Endothelial cell of umbilical vein (primary cell): ENCODE results near the gene BANF2. TPM values are rescaled to one million over a fixed set of nuclear protein-coding genes. Genes with fewer than 3 reads are reported as not detected.
A peak's percentile ranks its signal among the peaks of the same experiment; 100 is the strongest.

Experiments
- BruUV-seq: library from RNA; stranded (reverse); fragments of 400-500 nt; replicated peaks from 2 replicates; lab custom pipeline; 2021; lab: Mats Ljungman, UMichigan
- CTCF ChIA-PET: fragments of 300-600, 350-600 bp; sonication (Branson Sonifier 250); formaldehyde crosslinking; loops from one replicate; lab custom pipeline; 2021; ENCODE audit warnings: antibody characterized with exemption, inconsistent platforms; lab: Charles Lee
- POLR2A ChIA-PET: fragments of 300-600, 350-600 bp; sonication (Branson Sonifier 250); formaldehyde crosslinking; loops from one replicate; lab custom pipeline; 2021; ENCODE audit warnings: antibody characterized with exemption, inconsistent platforms; lab: Charles Lee
- DNase-seq: peaks from one replicate; pipeline ENCODE4 v3.0.0-alpha.2; 2011; ENCODE audit warnings: low read depth, low spot score
- FAIRE-seq: peaks from 2 replicates; lab custom pipeline; 2011; peaks lifted over from hg19 to GRCh38; lab: Jason Lieb, UNC
- H2AFZ ChIP-seq: 2 replicates; pipeline ENCODE4 v1.6.0; 2012; ENCODE audit warnings: low read depth, low read length, control low read depth, inconsistent platforms
- H3K27ac ChIP-seq: 2 replicates; pipeline ENCODE4 v1.5.1; 2011; ENCODE audit warnings: low read depth, mild to moderate bottlenecking, control low read depth, low read length, moderate library complexity; ENCODE audit not compliant: insufficient read depth
- H3K27me3 ChIP-seq, 2 experiments: 2 replicates each; pipeline versions ENCODE4 v1.6.0 to v1.6.1; 2011; ENCODE audit warnings: low read length in 2 of 2, mixed read lengths in 1 of 2; ENCODE audit not compliant: control insufficient read depth in 2 of 2, insufficient read depth in 2 of 2
- H3K36me3 ChIP-seq, 2 experiments: 2 replicates in 1 of 2; 3 replicates in 1 of 2; pipeline ENCODE4 v1.5.1; 2011; ENCODE audit warnings: low read length in 2 of 2, mild to moderate bottlenecking in 1 of 2, moderate library complexity in 1 of 2; ENCODE audit not compliant: control insufficient read depth in 2 of 2, insufficient read depth in 2 of 2; ENCODE audit errors: extremely low read depth in 1 of 2
- H3K4me1 ChIP-seq: 3 replicates; pipeline ENCODE4 v1.5.1; 2011; ENCODE audit warnings: mild to moderate bottlenecking, low read length; ENCODE audit not compliant: control insufficient read depth, insufficient read depth; ENCODE audit errors: extremely low read depth
- H3K4me2 ChIP-seq: 2 replicates; pipeline ENCODE4 v1.6.1; 2011; ENCODE audit warnings: low read length, control low read depth, mixed read lengths; ENCODE audit not compliant: insufficient read depth
- H3K4me3 ChIP-seq, 3 experiments: fragments of 200-600 bp in 1 of 3; sonication (generic), shearing (Covaris generic) in 1 of 3; replicated peaks in 1 of 3; 2 replicates each; pipeline ENCODE4 v1.5.1; 2011 to 2016; ENCODE audit warnings: control low read depth in 3 of 3, low read length in 3 of 3, mild to moderate bottlenecking in 2 of 3, inconsistent platforms in 1 of 3, low read depth in 1 of 3, moderate library complexity in 1 of 3; ENCODE audit not compliant: insufficient read depth in 1 of 3
- H3K79me2 ChIP-seq: 2 replicates; pipeline ENCODE4 v1.6.0; 2012; ENCODE audit warnings: low read length, inconsistent platforms; ENCODE audit not compliant: control insufficient read depth, insufficient read depth
- H3K9ac ChIP-seq: replicated peaks from 2 replicates; pipeline ENCODE3; 2011; ENCODE audit warnings: low read length, control low read depth; ENCODE audit not compliant: insufficient read depth; ENCODE audit errors: extremely low read depth
- H3K9me1 ChIP-seq: replicated peaks from 3 replicates; pipeline ENCODE4 v1.6.0; 2011; ENCODE audit warnings: mild to moderate bottlenecking, low read length; ENCODE audit not compliant: control insufficient read depth, insufficient read depth; ENCODE audit errors: extremely low read depth
- H3K9me3 ChIP-seq: replicated peaks from 2 replicates; pipeline ENCODE4 v1.5.1; 2012; ENCODE audit warnings: low read length, inconsistent platforms; ENCODE audit not compliant: control insufficient read depth, insufficient read depth
- H4K20me1 ChIP-seq: replicated peaks from 2 replicates; pipeline ENCODE3; 2011; ENCODE audit warnings: mild to moderate bottlenecking, low read length; ENCODE audit not compliant: control insufficient read depth, insufficient read depth; ENCODE audit errors: extremely low read depth
- CTCF ChIP-seq, 2 donors: IDR thresholded peaks; 1 replicate in 1 of 2; 2 replicates in 1 of 2; pipeline ENCODE4 v1.5.1; 2011; ENCODE audit warnings: low read length in 2 of 2, mild to moderate bottlenecking in 2 of 2, moderate library complexity in 2 of 2, control low read depth in 1 of 2, inconsistent platforms in 1 of 2, low read depth in 1 of 2; ENCODE audit not compliant: insufficient read depth in 1 of 2; ENCODE audit errors: extremely low read depth in 1 of 2
- FOS ChIP-seq: IDR thresholded peaks from 2 replicates; pipeline ENCODE4 v1.6.1; 2011; ENCODE audit warnings: mild to moderate bottlenecking, low read length, moderate library complexity, borderline replicate concordance; ENCODE audit not compliant: insufficient read depth
- GATA2 ChIP-seq: IDR thresholded peaks from 2 replicates; pipeline ENCODE4 v1.7.0; 2011; ENCODE audit warnings: low read depth, mild to moderate bottlenecking, moderate library complexity, mixed read lengths, low read length; ENCODE audit not compliant: insufficient read length, insufficient read depth
- JUN ChIP-seq: IDR thresholded peaks from 2 replicates; pipeline ENCODE4 v1.6.1; 2011; ENCODE audit warnings: borderline replicate concordance, low read depth; ENCODE audit not compliant: insufficient read length, insufficient read depth
- POLR2A ChIP-seq: IDR thresholded peaks from 2 replicates; pipeline ENCODE4 v1.6.1; 2012; ENCODE audit warnings: low read depth, mild to moderate bottlenecking, control low read depth, low read length
- POLR2AphosphoS5 ChIP-seq: IDR thresholded peaks from 2 replicates; pipeline ENCODE4 v1.6.1; 2012; ENCODE audit warnings: low read depth, mild to moderate bottlenecking, control low read depth, low read length, moderate library complexity; ENCODE audit not compliant: insufficient read depth
- dilution Hi-C: fragments of 300-500 bp; cut with MboI; formaldehyde crosslinking; loops from one replicate; pipeline ENCODE4 v1.15.0; 2019; ENCODE audit warnings: low sequenced_read_pairs; ENCODE audit not compliant: extremely low pct_ligation_motif_present
- intact Hi-C: fragments of 100-400 bp; cut with micrococcal nuclease; formaldehyde crosslinking; loops from one replicate; pipeline ENCODE4 v1.10.0; 2022
- polyA plus RNA-seq, 4 experiments: library from polyadenylated mRNA; depleted of rRNA in 3 of 4; stranded (reverse) in 3 of 4; unstranded in 1 of 4; fragments of >200 nt; gene quantifications; 2 replicates each; pipeline versions ENCODE4 v1.2.1 to v1.2.3, GENCODE V29; 2011 to 2012; ENCODE audit warnings: missing spikeins in 1 of 4
- total RNA-seq: library from RNA; stranded (reverse); gene quantifications from 2 replicates; pipeline ENCODE4 v1.2.3, GENCODE V29; 2021

Gene BANF2
- total and polyA plus RNA-seq, 2 donors (not counting 3 experiments of a cell fraction or from before 2014, with no cell fraction given), result not detected

- POLR2A ChIA-PET, result interaction anchor here (0.6 to 2.9 kb wide), 18 partner anchors 9 to 456 kb away, joined by 3 to 20 read pairs (median 4); partner anchors contain the start of genes KAT14 and PET117
- dilution Hi-C loops, result no loop called here
- CTCF ChIA-PET, result interaction anchor here (0.6 to 6.2 kb wide), 51 partner anchors 9 to 317 kb away, joined by 3 to 110 read pairs (median 4); partner anchors contain the start of genes BANF2 and DSTN
- peak within 1 kb of the TSS; percentile 33 for H3K4me2 ChIP-seq
- H3K9ac ChIP-seq, result peak within 1 kb of the TSS; percentile 92
- peaks cover 5% of the 10 kb centered on the region for H4K20me1 ChIP-seq
- H3K9me1 ChIP-seq, result no peaks in the 10 kb centered on the region
- no peaks in the 10 kb centered on the region for H3K9me3 ChIP-seq
- DNase-seq (peak; percentile 98), FAIRE-seq (peak; percentile 99)
- peak; percentile 70 to 72 for TF ChIP-seq CTCF (IDR thresholded peaks at IDR 0.05; ENCODE audit: extremely low read depth in 1 of 2, insufficient read depth in 1 of 2, low read depth in 1 of 2, low read length in 2 of 2)
- peak; percentile 59 for TF ChIP-seq GATA2
- TF ChIP-seq POLR2AphosphoS5, result peak; percentile 90
- TF ChIP-seq JUN, result no peak
- no peak for TF ChIP-seq FOS
- peak; percentile 96 for TF ChIP-seq POLR2A
- H3K36me3 ChIP-seq, result no peaks in the 10 kb centered on the region
- H2AFZ ChIP-seq, result peak within 1 kb of the TSS; percentile 41
- H3K27me3 ChIP-seq, result peaks cover 20 to 28% of the 10 kb centered on the region in 2 experiments
- intact Hi-C loops, result loop anchor here (1.0 to 5.0 kb wide), 10 partner anchors 27 to 605 kb away; partner anchors contain the start of genes BFSP1, DSTN and ZNF133
- H3K4me3 ChIP-seq, result peak within 1 kb of the TSS; percentile 44 to 90 (median 71)
- H3K27ac ChIP-seq, result peak within 1 kb of the TSS; percentile 76
- no TSS peak for BruUV-seq
- H3K79me2 ChIP-seq, result peaks cover 33% of the 10 kb centered on the region
- peaks cover 13% of the 10 kb centered on the region for H3K4me1 ChIP-seq
Observed at GRCh38 chr20:17682103-17682888, 17.5 kb upstream of the BANF2 start, which contains the start of gene RRBP1. Gene RRBP1, minus strand, starts transcription at chr20:17682242. Its CDS starts 21,735 bp downstream, at chr20:17660507.
